AG10803 (cell line): Measurements from ENCODE around the gene MSH5.
A peak's percentile ranks its signal among the peaks of the same experiment; 100 is the strongest.
"Not testable (repeated sequence)": the region's sequence is repeated elsewhere in the genome, so short reads cannot be mapped to it uniquely, and the experiment has no call there.

Source experiments
- DNase-seq: peaks from one replicate; pipeline ENCODE4 v3.0.0; 2010; ENCODE audit warnings: low read depth
- H3K4me3 ChIP-seq: 2 replicates; pipeline ENCODE4 v1.5.1; 2011; ENCODE audit warnings: mild to moderate bottlenecking, low read length, control low read depth
- CTCF ChIP-seq: conservative IDR thresholded peaks from 2 replicates; pipeline ENCODE4 v1.5.1; 2011; ENCODE audit warnings: mild to moderate bottlenecking, low read length, control low read depth, inconsistent platforms

MSH5 gene

GRCh38 chr6:31796993-31797385, 57.2 kb downstream of the MSH5 start:
- no peak for DNase-seq
- no peak for TF ChIP-seq CTCF
- H3K4me3 ChIP-seq, result no peak overlapping the region

- no peak for TF ChIP-seq CTCF
- no peak for DNase-seq
- no peak overlapping the region for H3K4me3 ChIP-seq
Measured at GRCh38 chr6:31797588-31797987, 57.8 kb downstream of the MSH5 start.

- no peak for TF ChIP-seq CTCF
- no peak overlapping the region for H3K4me3 ChIP-seq
- DNase-seq, result no peak
Measured at GRCh38 chr6:31799781-31800180, 60.0 kb downstream of the MSH5 start.

- H3K4me3 ChIP-seq, DNase-seq: not testable (repeated sequence)
Measured at GRCh38 chr6:31801031-31801927, 61.5 kb downstream of the MSH5 start.

- no peak for TF ChIP-seq CTCF
- H3K4me3 ChIP-seq, result peak overlapping the region; percentile 77
- DNase-seq, result no peak
Measured at GRCh38 chr6:31805939-31806469, 66.2 kb downstream of the MSH5 start.

GRCh38 chr6:31806470-31807272, 66.9 kb downstream of the MSH5 start, which contains the start of gene LSM2:
TSS of gene LSM2 (minus strand) at chr6:31806966. CDS start at chr6:31806757, 209 bp downstream.
- peak; percentile 97 for DNase-seq
- peak; percentile 30 for TF ChIP-seq CTCF
- peak within 1 kb of the TSS; percentile 77 for H3K4me3 ChIP-seq

GRCh38 chr6:31808599-31808998, 68.8 kb downstream of the MSH5 start:
- not testable (repeated sequence) for H3K4me3 ChIP-seq, DNase-seq
